ENCODE measurements around the gene CPS1. TPM values are rescaled to one million over a fixed set of nuclear protein-coding genes. Genes with fewer than 3 reads are reported as not detected.

CPS1 gene
- total and polyA plus RNA-seq, 2 donors (not counting 3 experiments of a cell fraction or from before 2014, with no cell fraction given): 0.18 to 0.53 TPM

GRCh38 chr2:210673117-210673516 is 116.7 kb downstream of the CPS1 start:
- CTCF ChIA-PET: no interaction called here
- intact Hi-C loops (cut with micrococcal nuclease) (no loop called here), dilution Hi-C loops (cut with MboI; ENCODE audit: extremely low pct_ligation_motif_present, low sequenced_read_pairs) (no loop called here)
- Histone ChIP-seq H3K9me1 (replicated peaks; ENCODE audit: control insufficient read depth, extremely low read depth, insufficient read depth, low read length) (no peaks in the 10 kb centered on the region), H3K9me3 (replicated peaks; ENCODE audit: control insufficient read depth, insufficient read depth, low read length) (no peaks in the 10 kb centered on the region), H3K36me3 (ENCODE audit: control insufficient read depth in 2 of 2, extremely low read depth in 1 of 2, insufficient read depth in 2 of 2, low read length in 2 of 2) (no peaks in the 10 kb centered on the region), H3K27me3 (ENCODE audit: control insufficient read depth in 2 of 2, insufficient read depth in 2 of 2, low read length in 2 of 2) (no peaks in the 10 kb centered on the region), H3K27ac (ENCODE audit: insufficient read depth, low read depth, low read length) (no peak overlapping the region), H3K4me2 (ENCODE audit: insufficient read depth, low read length) (no peak overlapping the region), H3K9ac (replicated peaks; ENCODE audit: extremely low read depth, insufficient read depth, low read length) (no peak overlapping the region), H3K4me1 (ENCODE audit: control insufficient read depth, extremely low read depth, insufficient read depth, low read length) (no peaks in the 10 kb centered on the region), H3K79me2 (ENCODE audit: control insufficient read depth, insufficient read depth, low read length) (no peaks in the 10 kb centered on the region), H2AFZ (ENCODE audit: low read depth, low read length) (no peak overlapping the region), H3K4me3 (replicated peaks in 1 of 3; ENCODE audit: insufficient read depth in 1 of 3, low read depth in 1 of 3, low read length in 3 of 3) (no peak overlapping the region), H4K20me1 (replicated peaks; ENCODE audit: control insufficient read depth, extremely low read depth, insufficient read depth, low read length) (no peaks in the 10 kb centered on the region)
- no TSS peak for BruUV-seq (replicated peaks)
- no peak for DNase-seq (ENCODE audit: low read depth, low spot score)
- no peak for TF ChIP-seq JUN (IDR thresholded peaks at IDR 0.05; ENCODE audit: borderline replicate concordance, insufficient read depth, insufficient read length, low read depth)
- no peak for TF ChIP-seq MYC (IDR thresholded peaks at IDR 0.05; ENCODE audit: low read depth, low read length)
- TF ChIP-seq FOS (IDR thresholded peaks at IDR 0.05; ENCODE audit: borderline replicate concordance, insufficient read depth, low read length): no peak
- TF ChIP-seq POLR2A (IDR thresholded peaks at IDR 0.05; ENCODE audit: low read depth, low read length): no peak
- no peak for TF ChIP-seq POLR2AphosphoS5 (IDR thresholded peaks at IDR 0.05; ENCODE audit: insufficient read depth, low read depth, low read length)
- POLR2A ChIA-PET: no interaction called here
- no peak for FAIRE-seq

GRCh38 chr2:210676067-210676466 is 119.7 kb downstream of the CPS1 start:
- no peaks in the 10 kb centered on the region for H3K9me1 ChIP-seq (replicated peaks; ENCODE audit: control insufficient read depth, extremely low read depth, insufficient read depth, low read length)
- TF ChIP-seq POLR2A (IDR thresholded peaks at IDR 0.05; ENCODE audit: low read depth, low read length): no peak
- no peak for TF ChIP-seq MAX (IDR thresholded peaks at IDR 0.05; ENCODE audit: insufficient read depth, insufficient read length)
- TF ChIP-seq FOS (IDR thresholded peaks at IDR 0.05; ENCODE audit: borderline replicate concordance, insufficient read depth, low read length): no peak
- no peak for TF ChIP-seq POLR2AphosphoS5 (IDR thresholded peaks at IDR 0.05; ENCODE audit: insufficient read depth, low read depth, low read length)
- TF ChIP-seq EZH2 (IDR thresholded peaks at IDR 0.05; ENCODE audit: borderline replicate concordance, low read depth, low read length, severe bottlenecking): no peak
- no peaks in the 10 kb centered on the region for H3K79me2 ChIP-seq (ENCODE audit: control insufficient read depth, insufficient read depth, low read length)
- H3K4me2 ChIP-seq (ENCODE audit: insufficient read depth, low read length): no peak overlapping the region
- DNase-seq (ENCODE audit: low read depth, low spot score): no peak
- CTCF ChIA-PET: no interaction called here
- H3K36me3 ChIP-seq (ENCODE audit: control insufficient read depth in 2 of 2, extremely low read depth in 1 of 2, insufficient read depth in 2 of 2, low read length in 2 of 2): no peaks in the 10 kb centered on the region
- H3K9me3 ChIP-seq (replicated peaks; ENCODE audit: control insufficient read depth, insufficient read depth, low read length): no peaks in the 10 kb centered on the region
- POLR2A ChIA-PET: no interaction called here
- H3K4me1 ChIP-seq (ENCODE audit: control insufficient read depth, extremely low read depth, insufficient read depth, low read length): no peaks in the 10 kb centered on the region
- H3K4me3 ChIP-seq (replicated peaks in 1 of 3; ENCODE audit: insufficient read depth in 1 of 3, low read depth in 1 of 3, low read length in 3 of 3): no peak overlapping the region
- H2AFZ ChIP-seq (ENCODE audit: low read depth, low read length): no peak overlapping the region
- no peaks in the 10 kb centered on the region for H4K20me1 ChIP-seq (replicated peaks; ENCODE audit: control insufficient read depth, extremely low read depth, insufficient read depth, low read length)
- no peak for FAIRE-seq
- no peak overlapping the region for H3K27ac ChIP-seq (ENCODE audit: insufficient read depth, low read depth, low read length)
- no peaks in the 10 kb centered on the region for H3K27me3 ChIP-seq (ENCODE audit: control insufficient read depth in 2 of 2, insufficient read depth in 2 of 2, low read length in 2 of 2)
- dilution Hi-C loops (cut with MboI; ENCODE audit: extremely low pct_ligation_motif_present, low sequenced_read_pairs) (no loop called here), intact Hi-C loops (cut with micrococcal nuclease) (no loop called here)
- no peak overlapping the region for H3K9ac ChIP-seq (replicated peaks; ENCODE audit: extremely low read depth, insufficient read depth, low read length)
- no TSS peak for BruUV-seq (replicated peaks)
